AG09309 (cell line): ENCODE results near the gene NMNAT1.
A peak's percentile ranks its signal among the peaks of the same experiment; 100 is the strongest.

ENCODE experiments used
- DNase-seq: peaks from one replicate; pipeline ENCODE4 v3.0.0-alpha.2; 2010; ENCODE audit warnings: low read depth
- H3K4me3 ChIP-seq: 2 replicates; pipeline ENCODE4 v1.5.1; 2011; ENCODE audit warnings: mild to moderate bottlenecking, low read depth, low read length, moderate library complexity; ENCODE audit not compliant: control insufficient read depth
- CTCF ChIP-seq: IDR thresholded peaks from 2 replicates; pipeline ENCODE4 v1.5.1; 2011; ENCODE audit warnings: mild to moderate bottlenecking, low read depth, low read length, inconsistent platforms; ENCODE audit not compliant: insufficient read depth, control insufficient read depth; ENCODE audit errors: missing control alignments

Gene NMNAT1

GRCh38 chr1:9904596-9904995 is 38.7 kb upstream of the NMNAT1 start:
- no peak for TF ChIP-seq CTCF
- no peak overlapping the region for H3K4me3 ChIP-seq
- no peak for DNase-seq

- DNase-seq, result no peak
- no peak for TF ChIP-seq CTCF
- H3K4me3 ChIP-seq, result no peak overlapping the region
Observed at GRCh38 chr1:9905010-9905409, 38.3 kb upstream of the NMNAT1 start.

DNA sequence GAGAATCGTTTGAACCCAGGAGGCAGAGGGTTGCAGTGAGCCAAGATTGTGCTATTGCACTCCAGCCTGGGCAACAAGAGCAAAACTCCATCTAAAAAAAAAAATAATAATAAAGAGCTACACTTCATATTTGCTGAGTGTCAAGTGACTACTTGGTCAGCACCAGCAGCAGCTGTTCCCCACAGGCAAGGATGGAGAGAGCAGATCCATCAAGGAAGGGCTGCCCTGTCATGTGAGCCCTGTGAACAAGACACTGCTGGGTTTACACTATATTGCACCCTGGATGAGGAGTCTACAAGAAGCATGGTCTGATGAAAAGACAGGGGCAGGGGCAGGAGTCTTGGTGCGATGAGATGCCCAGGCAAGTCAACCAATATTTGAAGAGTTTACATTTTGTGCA is 36.8 kb upstream of the NMNAT1 start:
- H3K4me3 ChIP-seq, result no peak overlapping the region
- DNase-seq, result no peak
- TF ChIP-seq CTCF, result no peak

- TF ChIP-seq CTCF, result no peak
- no peak for DNase-seq
- no peak overlapping the region for H3K4me3 ChIP-seq
Observed at GRCh38 chr1:9907441-9907840, 35.8 kb upstream of the NMNAT1 start.

- H3K4me3 ChIP-seq, result peak overlapping the region; percentile 90
- DNase-seq, result no peak
- TF ChIP-seq CTCF, result no peak
Observed at GRCh38 chr1:9908871-9909233, 34.4 kb upstream of the NMNAT1 start.

- no peak for DNase-seq
- peak overlapping the region; percentile 90 for H3K4me3 ChIP-seq
- no peak for TF ChIP-seq CTCF
Observed at GRCh38 chr1:9909234-9910046, 33.8 kb upstream of the NMNAT1 start.
